ENCODE results near the gene CRHR2.

- no peak for TF ChIP-seq CTCF (IDR thresholded peaks at IDR 0.05)
- TF ChIP-seq EP300 (IDR thresholded peaks at IDR 0.05; ENCODE audit: borderline replicate concordance in 1 of 2, low read depth in 1 of 2, low read length in 1 of 2) = no peak
- no peak for TF ChIP-seq SMC3 (IDR thresholded peaks at IDR 0.05; ENCODE audit: low read depth, low read length)
- TF ChIP-seq EZH2phosphoT487 (IDR thresholded peaks at IDR 0.05; ENCODE audit: borderline replicate concordance, low read depth) = no peak
- TF ChIP-seq MXI1 (IDR thresholded peaks at IDR 0.05; ENCODE audit: low read depth, low read length) = no peak
- TF ChIP-seq CHD2 (IDR thresholded peaks at IDR 0.05; ENCODE audit: low read length, partially characterized antibody) = no peak
- TF ChIP-seq RXRA (IDR thresholded peaks at IDR 0.05; ENCODE audit: borderline replicate concordance, low read depth) = no peak
Observed at GRCh38 chr7:30699706-30700495, 17.6 kb upstream of the CRHR2 start.
